ENCODE results near the gene POU6F2.
A peak's percentile ranks its signal among the peaks of the same experiment; 100 is the strongest.

Gene POU6F2

GRCh38 chr7:39339591-39339990, 361.9 kb downstream of the POU6F2 start:
- no peak for TF ChIP-seq MAX (IDR thresholded peaks at IDR 0.05)

- no peak for TF ChIP-seq USF1 (IDR thresholded peaks at IDR 0.05)
- TF ChIP-seq RAD21 (IDR thresholded peaks at IDR 0.05; ENCODE audit: low read depth): no peak
- no peak for TF ChIP-seq REST (IDR thresholded peaks at IDR 0.05; ENCODE audit: low read depth)
These were observed 363.4 kb downstream of the POU6F2 start for GRCh38 chr7:39341083-39341482.

GRCh38 chr7:39342763-39343162, 365.1 kb downstream of the POU6F2 start:
- TF ChIP-seq EP300 (IDR thresholded peaks at IDR 0.05; ENCODE audit: borderline replicate concordance) (no peak), USF1 (IDR thresholded peaks at IDR 0.05) (no peak), TEAD4 (IDR thresholded peaks at IDR 0.05) (no peak)

GRCh38 chr7:39349452-39350123, 371.9 kb downstream of the POU6F2 start:
- no peak for TF ChIP-seq NFIC (IDR thresholded peaks at IDR 0.05)

- TF ChIP-seq EP300 (IDR thresholded peaks at IDR 0.05; ENCODE audit: borderline replicate concordance) (no peak), TAF1 (IDR thresholded peaks at IDR 0.05; ENCODE audit: low read depth) (no peak), TEAD4 (IDR thresholded peaks at IDR 0.05) (peak; percentile 41), NFIC (IDR thresholded peaks at IDR 0.05) (peak; percentile 80), TCF12 (IDR thresholded peaks at IDR 0.05; ENCODE audit: low read depth) (peak; percentile 78), EGR1 (IDR thresholded peaks at IDR 0.05) (no peak)
These were observed 376.1 kb downstream of the POU6F2 start for GRCh38 chr7:39353615-39354376.

- TF ChIP-seq MAX (IDR thresholded peaks at IDR 0.05): no peak
- TF ChIP-seq YY1 (IDR thresholded peaks at IDR 0.05; ENCODE audit: low read depth): no peak
- TF ChIP-seq CREB1 (IDR thresholded peaks at IDR 0.05; ENCODE audit: low read depth): no peak
- no peak for TF ChIP-seq TCF12 (IDR thresholded peaks at IDR 0.05; ENCODE audit: low read depth)
- no peak for TF ChIP-seq NFIC (IDR thresholded peaks at IDR 0.05)
- TF ChIP-seq TAF1 (IDR thresholded peaks at IDR 0.05; ENCODE audit: low read depth): no peak
- no peak for TF ChIP-seq EP300 (IDR thresholded peaks at IDR 0.05; ENCODE audit: borderline replicate concordance)
- TF ChIP-seq REST (IDR thresholded peaks at IDR 0.05; ENCODE audit: low read depth): no peak
- no peak for TF ChIP-seq FOXM1 (IDR thresholded peaks at IDR 0.05; ENCODE audit: borderline replicate concordance, low read depth)
- no peak for TF ChIP-seq CEBPB (IDR thresholded peaks at IDR 0.05)
- TF ChIP-seq EGR1 (IDR thresholded peaks at IDR 0.05): no peak
- no peak for TF ChIP-seq ZBTB7A (IDR thresholded peaks at IDR 0.05; ENCODE audit: low read depth)
- no peak for TF ChIP-seq RAD21 (IDR thresholded peaks at IDR 0.05; ENCODE audit: low read depth)
These were observed 378.0 kb downstream of the POU6F2 start for GRCh38 chr7:39355664-39356063.
